Astrocyte (in vitro differentiated cells and primary cell): ENCODE data around the gene PDE11A. TPM values are rescaled to one million over a fixed set of nuclear protein-coding genes. Genes with fewer than 3 reads are reported as not detected.

Experiments
- DNase-seq: peaks from one replicate; pipeline ENCODE4 v3.0.0-alpha.2; 2010; ENCODE audit warnings: low read depth
- FAIRE-seq: peaks from 2 replicates; lab custom pipeline; 2011; peaks lifted over from hg19 to GRCh38; lab: Jason Lieb, UNC
- H2AFZ ChIP-seq: 2 replicates; pipeline ENCODE4 v1.6.0; 2012; ENCODE audit warnings: low read depth, low read length, inconsistent platforms
- H3K27ac ChIP-seq: 2 replicates; pipeline ENCODE4 v1.5.1; 2011; ENCODE audit warnings: low read depth, low read length, inconsistent platforms
- H3K27me3 ChIP-seq: 2 replicates; pipeline ENCODE4 v1.6.0; 2011; ENCODE audit warnings: low read length, inconsistent platforms; ENCODE audit not compliant: insufficient read depth
- H3K36me3 ChIP-seq: 2 replicates; pipeline ENCODE4 v1.5.1; 2011; ENCODE audit warnings: low read length, inconsistent platforms; ENCODE audit not compliant: insufficient read depth
- H3K4me1 ChIP-seq: 2 replicates; pipeline ENCODE4 v1.5.1; 2011; ENCODE audit warnings: low read length, inconsistent platforms; ENCODE audit not compliant: insufficient read depth
- H3K4me2 ChIP-seq: 2 replicates; pipeline ENCODE4 v1.6.0; 2012; ENCODE audit warnings: low read length, inconsistent platforms
- H3K4me3 ChIP-seq: 2 replicates; pipeline ENCODE4 v1.5.1; 2011; ENCODE audit warnings: low read depth, mild to moderate bottlenecking, low read length, inconsistent platforms; ENCODE audit not compliant: insufficient read depth
- H3K79me2 ChIP-seq: 2 replicates; pipeline ENCODE4 v1.6.0; 2012; ENCODE audit warnings: mild to moderate bottlenecking, low read length, inconsistent platforms; ENCODE audit not compliant: insufficient read depth
- H3K9ac ChIP-seq: 2 replicates; pipeline ENCODE4 v1.6.0; 2012; ENCODE audit warnings: mild to moderate bottlenecking, low read length, inconsistent platforms
- H3K9me3 ChIP-seq: 2 replicates; pipeline ENCODE4 v1.5.1; 2012; ENCODE audit warnings: low read depth, mild to moderate bottlenecking, low read length, inconsistent platforms; ENCODE audit not compliant: insufficient read depth
- H4K20me1 ChIP-seq: 2 replicates; pipeline ENCODE4 v1.6.0; 2012; ENCODE audit warnings: low read length, inconsistent platforms; ENCODE audit not compliant: insufficient read depth
- H3K27ac Mint-ChIP-seq: one replicate; pipeline ENCODE4 v1.8.0; 2021; ENCODE audit warnings: mild to moderate bottlenecking, mixed read lengths; ENCODE audit not compliant: unreplicated experiment
- H3K27me3 Mint-ChIP-seq: one replicate; pipeline ENCODE4 v1.8.0; 2021; ENCODE audit warnings: low read depth, mixed read lengths; ENCODE audit not compliant: unreplicated experiment
- H3K36me3 Mint-ChIP-seq: one replicate; pipeline ENCODE4 v1.8.0; 2021; ENCODE audit warnings: low read depth, mixed read lengths; ENCODE audit not compliant: unreplicated experiment
- H3K4me1 Mint-ChIP-seq: one replicate; pipeline ENCODE4 v1.8.0; 2021; ENCODE audit warnings: low read depth, mixed read lengths; ENCODE audit not compliant: unreplicated experiment
- H3K4me3 Mint-ChIP-seq: one replicate; pipeline ENCODE4 v1.8.0; 2021; ENCODE audit warnings: mild to moderate bottlenecking, moderate library complexity, mixed read lengths; ENCODE audit not compliant: unreplicated experiment
- H3K9me3 Mint-ChIP-seq: one replicate; pipeline ENCODE4 v1.8.0; 2021; ENCODE audit warnings: mild to moderate bottlenecking, mixed read lengths; ENCODE audit not compliant: unreplicated experiment
- EZH2 ChIP-seq: IDR thresholded peaks from 2 replicates; pipeline ENCODE4 v1.6.1; 2012; ENCODE audit warnings: mild to moderate bottlenecking, low read length, inconsistent platforms; ENCODE audit not compliant: insufficient read depth
- total RNA-seq: library from RNA; stranded (reverse); gene quantifications from 2 replicates; pipeline ENCODE4 v1.2.1, GENCODE V29; 2021
- TF ChIP-seq, protein P1 (sequence below): IDR thresholded peaks from 2 replicates; pipeline ENCODE4 v1.5.1; 2011; ENCODE audit warnings: low read depth, mild to moderate bottlenecking, inconsistent platforms, low read length, moderate library complexity; ENCODE audit not compliant: insufficient read depth

PDE11A gene
- total RNA-seq, 1 donor from 2014 or later = 0.45 TPM

DNA sequence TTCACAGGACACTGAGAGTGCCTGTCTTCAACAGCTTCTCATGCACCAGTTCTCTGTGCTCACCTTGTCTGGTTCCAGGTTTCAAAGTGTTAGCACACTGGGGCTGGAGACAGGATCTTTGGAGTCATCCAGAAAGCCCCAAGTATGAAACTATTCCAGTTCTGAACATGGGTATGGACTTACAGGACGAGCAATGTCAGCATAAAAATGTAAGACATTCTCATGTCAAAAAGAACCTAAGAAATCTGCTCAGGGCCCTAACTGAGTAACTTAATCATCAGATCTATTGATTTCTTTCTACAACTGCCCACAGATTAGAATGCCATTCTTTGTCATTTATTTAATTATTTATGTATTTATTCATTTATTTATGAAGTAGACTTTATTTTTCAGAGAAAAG lies 495.5 kb downstream of the PDE11A start:
- Mint-ChIP-seq H3K4me3 (no peak overlapping the region), H3K9me3 (peaks cover 3% of the 10 kb centered on the region), H3K27me3 (peaks cover 3% of the 10 kb centered on the region), H3K27ac (peak overlapping the region; percentile 42), H3K36me3 (no peaks in the 10 kb centered on the region), H3K4me1 (peaks cover 12% of the 10 kb centered on the region)
- Histone ChIP-seq H4K20me1 (no peaks in the 10 kb centered on the region), H3K36me3 (no peaks in the 10 kb centered on the region), H3K9ac (no peak overlapping the region), H3K4me1 (no peaks in the 10 kb centered on the region), H3K79me2 (no peaks in the 10 kb centered on the region), H3K27ac (no peak overlapping the region), H3K27me3 (peaks cover 3% of the 10 kb centered on the region), H2AFZ (no peak overlapping the region), H3K9me3 (no peaks in the 10 kb centered on the region), H3K4me3 (no peak overlapping the region), H3K4me2 (no peak overlapping the region)
- TF ChIP-seq EZH2 = no peak
- TF ChIP-seq, protein P1, sequence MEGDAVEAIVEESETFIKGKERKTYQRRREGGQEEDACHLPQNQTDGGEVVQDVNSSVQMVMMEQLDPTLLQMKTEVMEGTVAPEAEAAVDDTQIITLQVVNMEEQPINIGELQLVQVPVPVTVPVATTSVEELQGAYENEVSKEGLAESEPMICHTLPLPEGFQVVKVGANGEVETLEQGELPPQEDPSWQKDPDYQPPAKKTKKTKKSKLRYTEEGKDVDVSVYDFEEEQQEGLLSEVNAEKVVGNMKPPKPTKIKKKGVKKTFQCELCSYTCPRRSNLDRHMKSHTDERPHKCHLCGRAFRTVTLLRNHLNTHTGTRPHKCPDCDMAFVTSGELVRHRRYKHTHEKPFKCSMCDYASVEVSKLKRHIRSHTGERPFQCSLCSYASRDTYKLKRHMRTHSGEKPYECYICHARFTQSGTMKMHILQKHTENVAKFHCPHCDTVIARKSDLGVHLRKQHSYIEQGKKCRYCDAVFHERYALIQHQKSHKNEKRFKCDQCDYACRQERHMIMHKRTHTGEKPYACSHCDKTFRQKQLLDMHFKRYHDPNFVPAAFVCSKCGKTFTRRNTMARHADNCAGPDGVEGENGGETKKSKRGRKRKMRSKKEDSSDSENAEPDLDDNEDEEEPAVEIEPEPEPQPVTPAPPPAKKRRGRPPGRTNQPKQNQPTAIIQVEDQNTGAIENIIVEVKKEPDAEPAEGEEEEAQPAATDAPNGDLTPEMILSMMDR = no peak
- DNase-seq (no peak), FAIRE-seq (no peak)

DNA sequence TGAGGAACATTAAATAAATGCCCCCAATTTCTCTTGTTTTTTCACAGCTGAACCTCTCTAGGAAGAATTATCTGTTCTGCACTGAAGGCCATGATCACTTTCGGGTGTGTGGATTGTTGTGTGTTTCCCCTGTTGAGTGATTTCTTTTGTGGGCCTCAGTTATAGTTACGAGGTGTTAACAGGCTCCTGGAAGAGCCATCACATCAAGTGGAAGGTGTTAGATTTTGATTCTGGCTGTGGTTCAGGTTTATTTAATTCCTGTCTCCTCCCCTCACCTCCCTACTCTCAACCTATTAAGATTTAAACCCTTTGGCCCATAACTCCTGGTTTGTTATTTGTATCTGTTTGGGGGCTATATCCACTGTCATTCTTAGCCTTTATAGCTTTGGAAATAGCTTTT lies 497.2 kb downstream of the PDE11A start:
- H3K4me2 ChIP-seq = no peak overlapping the region
- Mint-ChIP-seq H3K27ac (no peak overlapping the region), H3K4me1 (peaks cover 15% of the 10 kb centered on the region), H3K36me3 (no peaks in the 10 kb centered on the region), H3K27me3 (no peaks in the 10 kb centered on the region), H3K4me3 (no peak overlapping the region), H3K9me3 (no peaks in the 10 kb centered on the region)
- no peak overlapping the region for H2AFZ ChIP-seq
- TF ChIP-seq, protein P1 = no peak
- TF ChIP-seq EZH2 = no peak
- H3K4me1 ChIP-seq = no peaks in the 10 kb centered on the region
- no peak for FAIRE-seq
- H3K79me2 ChIP-seq = no peaks in the 10 kb centered on the region
- H3K27ac ChIP-seq = no peak overlapping the region
- no peak overlapping the region for H3K9ac ChIP-seq
- no peaks in the 10 kb centered on the region for H3K27me3 ChIP-seq
- H3K9me3 ChIP-seq = no peaks in the 10 kb centered on the region
- H4K20me1 ChIP-seq = no peaks in the 10 kb centered on the region
- H3K36me3 ChIP-seq = no peaks in the 10 kb centered on the region
- no peak for DNase-seq
- no peak overlapping the region for H3K4me3 ChIP-seq

DNA sequence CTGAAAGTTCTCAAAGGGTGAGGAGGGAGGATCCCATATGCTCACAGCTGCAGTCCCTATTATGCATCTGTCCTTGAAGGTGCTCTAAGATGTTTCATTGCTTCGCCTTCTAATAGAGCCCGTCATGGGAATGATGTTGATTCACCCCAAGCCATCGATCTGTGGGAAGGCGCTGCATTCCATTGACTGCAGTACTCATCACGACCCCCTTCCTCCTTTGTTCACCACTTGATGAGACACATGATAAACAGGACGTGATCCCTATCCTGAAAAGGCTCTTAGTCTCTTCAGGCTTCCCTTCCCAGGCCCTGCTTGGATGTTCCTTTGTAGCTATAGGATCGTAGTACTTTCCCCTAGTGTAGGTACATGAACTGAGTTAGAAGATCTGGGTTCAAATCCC lies 498.2 kb downstream of the PDE11A start:
- H3K4me3 Mint-ChIP-seq = no peak overlapping the region
- H3K9me3 Mint-ChIP-seq = no peaks in the 10 kb centered on the region
- H2AFZ ChIP-seq = no peak overlapping the region
- H3K9ac ChIP-seq = no peak overlapping the region
- H3K4me1 Mint-ChIP-seq = peaks cover 15% of the 10 kb centered on the region
- H3K36me3 ChIP-seq = no peaks in the 10 kb centered on the region
- H3K27me3 ChIP-seq = no peaks in the 10 kb centered on the region
- H3K4me2 ChIP-seq = no peak overlapping the region
- no peak for FAIRE-seq
- no peaks in the 10 kb centered on the region for H3K4me1 ChIP-seq
- peak overlapping the region; percentile 55 for H3K27ac Mint-ChIP-seq
- H3K9me3 ChIP-seq = no peaks in the 10 kb centered on the region
- peaks cover 3% of the 10 kb centered on the region for H3K27me3 Mint-ChIP-seq
- no peaks in the 10 kb centered on the region for H3K79me2 ChIP-seq
- no peaks in the 10 kb centered on the region for H3K36me3 Mint-ChIP-seq
- no peak for DNase-seq
- H4K20me1 ChIP-seq = no peaks in the 10 kb centered on the region
- no peak overlapping the region for H3K4me3 ChIP-seq
- no peak overlapping the region for H3K27ac ChIP-seq
- TF ChIP-seq, protein P1 = no peak
- TF ChIP-seq EZH2 = no peak

Other genes starting within 250 kb of the PDE11A start
- gene RBM45, start 39.7 kb upstream of the PDE11A start, total RNA-seq = 12.0 and 14.9 TPM in 2 replicates
- 13.4 and 13.7 TPM in 2 replicates for gene OSBPL6, start 121.7 kb upstream of the PDE11A start, total RNA-seq